ENCODE measurements around the gene DYNLT5.
"Not testable (repeated sequence)": the region's sequence is repeated elsewhere in the genome, so short reads cannot be mapped to it uniquely, and the experiment has no call there.

DYNLT5 gene

GRCh38 chr1:66774438-66774837 is 22.2 kb downstream of the DYNLT5 start:
- no peak for TF ChIP-seq CTCF (IDR thresholded peaks at IDR 0.05; ENCODE audit: low read depth, low read length, missing control alignments)
- no peak for DNase-seq (ENCODE audit: low read depth)
- no peak overlapping the region for H3K4me3 ChIP-seq (ENCODE audit: low read depth, low read length)

GRCh38 chr1:66775646-66776045 is 23.4 kb downstream of the DYNLT5 start:
- no peak for DNase-seq (ENCODE audit: low read depth)
- H3K4me3 ChIP-seq (ENCODE audit: low read depth, low read length): no peak overlapping the region
- TF ChIP-seq CTCF (IDR thresholded peaks at IDR 0.05; ENCODE audit: low read depth, low read length, missing control alignments): no peak

GRCh38 chr1:66777831-66778230 is 25.6 kb downstream of the DYNLT5 start:
- no peak overlapping the region for H3K4me3 ChIP-seq (ENCODE audit: low read depth, low read length)
- no peak for TF ChIP-seq CTCF (IDR thresholded peaks at IDR 0.05; ENCODE audit: low read depth, low read length, missing control alignments)
- DNase-seq (ENCODE audit: low read depth): no peak

GRCh38 chr1:66778266-66778665 is 26.0 kb downstream of the DYNLT5 start:
- H3K4me3 ChIP-seq (ENCODE audit: low read depth, low read length): no peak overlapping the region
- DNase-seq (ENCODE audit: low read depth): no peak

GRCh38 chr1:66778969-66779368 is 26.7 kb downstream of the DYNLT5 start:
- no peak for TF ChIP-seq CTCF (IDR thresholded peaks at IDR 0.05; ENCODE audit: low read depth, low read length, missing control alignments)
- DNase-seq (ENCODE audit: low read depth): no peak
- H3K4me3 ChIP-seq (ENCODE audit: low read depth, low read length): no peak overlapping the region

More at GRCh38 chr1:66778266-66778665, 26.0 kb downstream of the DYNLT5 start:
- no peak for TF ChIP-seq CTCF (IDR thresholded peaks at IDR 0.05; ENCODE audit: low read depth, low read length, missing control alignments)

GRCh38 chr1:66779475-66780078 is 27.3 kb downstream of the DYNLT5 start:
- no peak overlapping the region for H3K4me3 ChIP-seq (ENCODE audit: low read depth, low read length)
- no peak for TF ChIP-seq CTCF (IDR thresholded peaks at IDR 0.05; ENCODE audit: low read depth, low read length, missing control alignments)
- no peak for DNase-seq (ENCODE audit: low read depth)

- not testable (repeated sequence) for DNase-seq (ENCODE audit: low read depth)
These were observed 33.5 kb downstream of the DYNLT5 start for GRCh38 chr1:66785800-66786199.

More at GRCh38 chr1:66785800-66786199, 33.5 kb downstream of the DYNLT5 start:
- H3K4me3 ChIP-seq (ENCODE audit: low read depth, low read length): not testable (repeated sequence)
